GM21723 (cell line): Measurements from ENCODE around the gene NEURL1B.
"Not testable (repeated sequence)": the region's sequence is repeated elsewhere in the genome, so short reads cannot be mapped to it uniquely, and the experiment has no call there.

Experiments used
- ATAC-seq: cut with Tn5 transposase; IDR thresholded peaks from one replicate; pipeline ENCODE4 v1.9.1; 2021; ENCODE audit warnings: mild to moderate bottlenecking, moderate library complexity; ENCODE audit not compliant: unreplicated experiment

NEURL1B gene

DNA sequence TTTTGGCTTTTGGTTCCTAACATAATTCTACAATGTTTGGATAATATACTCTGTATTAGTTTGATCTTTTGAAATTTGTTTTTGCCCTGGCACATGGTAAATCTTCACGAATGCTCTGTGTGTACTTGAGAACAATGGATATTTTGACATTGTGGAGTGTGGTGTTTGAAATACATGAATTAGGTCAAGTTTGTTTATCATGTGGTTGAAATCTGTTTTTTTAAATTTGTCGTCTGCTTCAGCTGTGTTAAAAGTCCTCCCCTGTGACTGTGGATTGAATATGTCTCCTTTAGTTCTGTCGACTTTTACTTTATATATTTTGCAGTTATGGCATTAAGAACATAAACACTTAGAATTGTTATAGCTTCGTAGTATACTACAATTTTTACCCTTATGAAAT, 69.6 kb downstream of the NEURL1B start:
- no peak for ATAC-seq

GRCh38 chr5:172711321-172711861, 70.3 kb downstream of the NEURL1B start:
- not testable (repeated sequence) for ATAC-seq

DNA sequence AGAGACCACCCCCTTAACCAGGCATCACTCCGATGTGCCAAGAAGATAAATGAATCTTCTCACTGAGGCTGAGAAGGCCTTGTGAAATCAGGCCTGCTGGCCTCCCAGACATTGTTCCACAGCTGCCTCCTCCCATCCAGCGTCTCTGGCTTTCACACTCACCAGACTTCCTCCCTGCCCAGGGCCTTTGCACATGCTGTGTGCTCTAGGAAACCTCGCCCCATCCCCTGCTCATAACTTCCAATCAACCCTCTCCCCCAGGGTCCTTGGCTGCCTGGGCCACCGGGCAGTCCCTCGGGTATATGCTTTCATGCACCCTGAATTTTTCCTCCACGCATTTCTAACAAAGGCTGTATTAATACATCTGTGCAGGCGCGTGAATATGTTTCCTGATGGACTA, 71.5 kb downstream of the NEURL1B start:
- no peak for ATAC-seq

GRCh38 chr5:172713113-172713808, 72.2 kb downstream of the NEURL1B start:
- no peak for ATAC-seq

DNA sequence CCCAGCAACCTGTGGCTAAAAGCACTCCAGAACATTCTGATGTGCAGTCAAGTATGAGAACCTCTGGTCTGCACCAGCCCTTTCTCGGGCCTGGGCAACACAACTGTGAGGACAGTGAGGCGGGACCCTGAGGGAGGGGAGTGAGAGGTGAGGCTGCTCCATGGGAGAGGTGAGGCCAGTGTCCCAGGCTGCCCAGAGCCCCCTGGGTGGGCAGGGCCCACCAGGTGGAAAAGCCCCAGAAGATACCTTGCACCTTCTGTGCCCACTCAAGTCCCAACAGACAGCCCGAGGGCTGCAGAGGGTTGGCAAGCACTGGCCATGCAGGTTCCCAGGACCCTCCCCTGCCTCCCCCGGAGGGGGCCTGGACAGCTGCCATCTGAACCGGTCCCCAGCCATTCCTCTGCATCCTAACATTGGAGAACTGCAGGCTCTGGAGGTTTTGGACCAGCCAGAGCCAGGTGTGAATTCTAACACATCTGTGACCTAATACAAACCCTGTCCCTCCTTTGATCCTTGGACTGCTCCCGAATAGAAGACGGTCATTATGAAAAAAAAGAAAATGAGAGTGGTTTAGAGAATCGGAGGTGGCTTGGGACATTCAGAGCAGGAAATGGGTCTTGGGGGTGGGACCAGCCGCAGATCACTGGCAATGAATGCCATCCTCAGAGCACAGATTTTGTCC, 72.9 kb downstream of the NEURL1B start:
- ATAC-seq = no peak

DNA sequence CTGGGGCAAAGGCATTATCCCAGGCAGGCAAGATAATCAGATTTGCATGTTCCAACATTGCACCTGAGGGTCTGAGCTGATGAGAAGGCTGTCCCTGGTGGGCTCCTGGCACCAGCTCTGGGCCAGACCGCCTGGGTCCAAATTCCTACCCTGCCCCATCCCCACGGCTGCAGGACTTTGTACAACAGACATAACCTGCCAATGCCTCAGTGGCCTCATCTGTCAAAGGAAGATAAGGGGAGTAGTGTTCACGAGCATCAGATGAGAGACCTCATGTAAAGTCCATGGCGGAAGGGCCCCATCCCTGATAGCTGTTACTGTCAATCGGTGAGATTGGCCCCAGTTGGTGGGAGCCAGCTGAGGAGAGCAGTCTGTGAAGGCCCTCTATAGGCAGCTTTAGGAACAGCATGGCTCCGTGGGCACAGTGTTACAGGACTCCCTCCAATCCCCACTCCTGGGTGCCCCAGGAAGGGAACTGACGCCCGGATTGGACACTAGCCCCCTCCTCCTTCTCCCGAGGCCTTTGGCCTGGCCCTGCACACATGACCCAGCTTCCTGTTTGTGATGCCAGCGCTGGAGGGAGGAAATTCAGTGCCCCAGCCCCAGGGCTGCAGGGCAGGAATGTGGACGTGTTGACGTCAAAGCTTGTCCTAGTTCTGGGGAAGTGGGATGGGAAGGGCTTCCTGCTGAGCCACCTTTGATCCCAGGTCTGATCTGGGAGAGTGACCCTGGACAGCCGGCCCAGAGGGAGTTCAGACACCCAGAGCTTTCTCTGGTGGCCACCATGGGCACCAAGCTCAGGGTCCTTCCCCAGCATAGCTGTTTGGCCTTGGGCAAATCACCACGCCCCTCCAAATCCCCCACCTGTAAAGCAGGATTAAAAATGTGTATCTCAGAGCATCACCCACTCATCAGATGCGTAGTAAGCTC, 73.7 kb downstream of the NEURL1B start:
- peak; percentile 60 for ATAC-seq

DNA sequence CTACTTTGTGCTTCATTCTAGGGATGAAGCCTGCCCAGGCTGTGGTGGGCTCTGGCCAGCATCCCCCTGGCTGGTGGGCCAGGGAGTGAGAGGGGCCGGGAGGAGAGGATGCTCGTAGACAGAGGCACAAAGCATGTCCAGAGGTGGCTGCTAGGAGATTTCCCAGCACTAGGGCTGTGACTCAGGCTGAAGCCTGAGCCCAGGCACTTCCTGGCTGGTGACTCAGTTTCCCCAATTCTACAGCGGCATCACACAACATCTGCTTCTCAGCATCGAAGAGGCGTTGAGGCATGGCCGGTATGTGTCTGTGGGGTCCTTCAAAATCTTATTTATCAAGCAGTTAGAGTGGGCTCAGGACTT, 74.3 kb downstream of the NEURL1B start:
- ATAC-seq = no peak

- ATAC-seq = no peak
Measured at GRCh38 chr5:172715931-172716682, 75.0 kb downstream of the NEURL1B start.

DNA sequence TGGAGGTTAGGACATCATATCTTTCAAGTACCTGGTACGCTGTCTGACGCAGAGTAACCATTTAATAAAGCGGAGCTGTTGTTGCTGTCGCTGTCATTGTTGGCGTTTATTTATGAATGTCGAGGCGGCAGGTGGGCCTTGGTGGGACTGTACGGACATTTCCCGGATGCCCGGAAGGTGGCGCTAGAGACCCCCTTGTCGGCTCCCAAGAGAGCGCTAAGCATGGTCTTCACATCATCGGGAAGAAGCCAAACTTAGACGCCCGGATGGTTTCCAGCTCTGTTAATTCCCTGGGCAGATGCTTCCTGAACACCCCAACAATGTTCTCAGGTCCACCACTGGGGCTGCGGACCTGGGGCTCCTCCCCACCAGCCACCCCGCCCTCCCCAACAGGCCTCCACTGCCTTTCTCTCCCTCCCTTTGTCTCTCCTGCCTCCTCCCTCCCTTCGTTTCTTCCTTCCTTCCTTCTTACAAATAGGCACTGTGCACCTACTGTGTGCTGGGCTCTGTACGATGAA, 75.8 kb downstream of the NEURL1B start:
- ATAC-seq = no peak

- no peak for ATAC-seq
Measured at GRCh38 chr5:172717481-172718195, 76.6 kb downstream of the NEURL1B start.

DNA sequence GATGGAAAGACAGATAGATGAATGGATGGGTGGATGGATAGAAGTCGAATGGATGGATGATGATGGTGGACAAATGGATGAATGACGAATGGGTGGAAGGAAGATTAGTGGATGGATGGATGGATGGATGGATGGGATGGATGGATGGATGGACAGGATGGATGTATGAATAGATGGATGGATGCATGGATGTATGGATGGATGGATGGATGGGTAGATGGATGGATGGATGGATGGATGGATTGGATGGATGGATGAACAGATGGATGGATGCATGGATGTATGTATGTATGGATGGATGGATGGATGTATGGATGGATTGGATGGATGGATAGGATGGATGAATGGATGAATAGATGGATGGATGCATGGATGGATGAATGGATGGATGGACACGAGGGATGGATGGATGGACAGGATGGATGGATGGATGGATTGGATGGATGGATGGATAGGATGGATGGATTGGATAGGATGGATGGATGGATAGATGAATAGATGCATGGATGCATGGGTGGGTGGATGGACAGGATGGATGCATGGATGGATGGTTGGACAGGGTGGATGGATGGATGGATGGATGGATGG, 77.6 kb downstream of the NEURL1B start:
- ATAC-seq = no peak

- ATAC-seq = no peak
Measured at GRCh38 chr5:172719211-172719610, 78.1 kb downstream of the NEURL1B start.

DNA sequence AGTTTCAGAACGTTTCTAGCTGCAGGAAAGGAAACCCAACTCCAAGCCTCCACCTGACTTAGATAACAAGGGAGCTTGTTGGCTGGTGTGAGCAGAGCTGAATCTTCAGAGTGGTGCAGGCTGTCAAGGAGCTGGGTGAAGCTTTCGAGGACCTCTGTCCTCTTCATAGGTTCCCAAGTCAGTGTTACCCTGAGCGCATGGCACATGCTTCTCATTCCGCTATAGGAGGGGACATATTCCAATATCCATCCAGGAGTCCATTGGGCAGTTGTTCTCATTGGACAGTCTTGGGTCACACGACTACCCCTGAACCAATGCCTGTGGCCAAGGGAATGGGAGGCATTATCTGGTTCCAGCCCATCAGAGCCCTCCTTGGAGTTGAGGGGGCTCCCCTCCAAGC, 79.6 kb downstream of the NEURL1B start:
- ATAC-seq = no peak

GRCh38 chr5:172721455-172722326, 80.6 kb downstream of the NEURL1B start:
- ATAC-seq = no peak

- ATAC-seq = no peak
Measured at GRCh38 chr5:172722327-172722815, 81.3 kb downstream of the NEURL1B start.

DNA sequence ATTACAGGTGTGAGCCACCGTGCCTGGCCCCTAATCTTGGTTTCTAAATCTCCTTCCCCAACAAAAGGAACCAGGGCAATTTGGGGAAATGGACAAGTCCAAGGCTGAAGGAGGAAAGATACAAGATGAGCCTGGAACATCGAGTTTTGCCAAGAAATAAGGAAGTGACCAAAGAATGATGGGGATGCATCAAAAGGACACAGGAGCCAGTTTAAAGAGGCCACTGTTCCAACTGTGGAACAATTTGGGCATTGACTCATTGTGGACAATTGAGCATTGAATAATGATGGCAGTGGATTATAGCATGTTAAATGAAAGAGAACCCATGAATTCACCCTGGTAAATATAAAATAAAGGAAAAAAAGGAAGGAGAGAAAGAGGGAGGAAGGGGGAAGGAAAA, 82.4 kb downstream of the NEURL1B start:
- ATAC-seq = no peak

DNA sequence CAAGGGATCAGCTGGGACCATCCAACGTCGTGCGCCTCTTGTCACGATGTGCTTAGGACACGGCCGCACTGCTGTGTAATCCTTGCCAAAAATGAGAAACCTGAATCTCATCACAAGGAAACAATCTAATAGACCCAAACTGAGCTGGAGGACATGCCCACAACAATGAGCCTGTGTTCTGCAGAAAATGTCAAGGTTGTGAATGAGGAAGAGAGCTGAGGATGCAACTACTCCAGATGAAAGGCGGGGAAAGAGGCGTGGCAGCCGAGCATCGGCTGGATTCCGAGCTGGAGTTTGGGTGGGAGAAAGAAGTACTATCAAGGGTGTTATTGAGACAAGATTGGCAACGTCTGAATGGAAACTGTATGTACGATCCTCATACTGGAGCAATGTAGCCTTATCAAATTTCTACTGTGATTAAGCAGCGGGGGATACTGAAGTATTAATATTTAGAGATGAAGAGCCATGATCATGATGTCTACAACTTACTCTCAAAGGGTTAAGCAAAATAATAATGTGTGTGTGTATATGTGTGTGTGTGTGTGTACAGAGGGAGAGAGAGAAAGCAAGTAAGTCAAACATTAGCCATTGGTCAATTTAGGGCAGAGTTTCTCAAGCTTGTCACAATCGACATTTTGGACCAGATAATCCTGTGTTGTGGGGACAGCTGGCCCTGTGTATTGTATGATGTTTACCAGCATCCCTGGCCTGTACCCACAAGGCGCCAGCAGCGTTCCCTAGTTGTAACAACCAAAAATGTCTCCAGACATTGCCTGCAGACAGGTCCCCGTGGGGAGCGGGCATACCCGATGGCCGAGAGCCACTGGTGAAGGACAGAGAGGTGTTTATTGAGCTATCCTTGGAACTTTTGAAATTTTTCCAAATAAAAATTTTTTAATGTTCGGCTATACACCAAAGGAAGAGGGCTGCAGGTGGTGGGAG, 83.5 kb downstream of the NEURL1B start:
- no peak for ATAC-seq
